ES-I3 (cell line): ENCODE data around the gene CSNK1D.

Source experiments
- H3K36me3 ChIP-seq: 2 replicates; pipeline ENCODE4 v1.6.1; 2013; ENCODE audit warnings: mild to moderate bottlenecking, low read length, control low read depth, moderate library complexity; ENCODE audit not compliant: insufficient read depth
- H3K4me1 ChIP-seq: 2 replicates; pipeline ENCODE4 v1.6.1; 2013; ENCODE audit warnings: mild to moderate bottlenecking, control low read depth, low read length; ENCODE audit not compliant: insufficient read depth
- H3K9ac ChIP-seq: 2 replicates; pipeline ENCODE4 v1.6.1; 2013; ENCODE audit warnings: low read depth, mild to moderate bottlenecking, low read length, moderate library complexity
- H3K9me3 ChIP-seq: 2 replicates; pipeline ENCODE4 v1.6.1; 2013; ENCODE audit warnings: mild to moderate bottlenecking, low read length, moderate library complexity; ENCODE audit not compliant: control insufficient read depth, insufficient read depth

Gene CSNK1D

DNA sequence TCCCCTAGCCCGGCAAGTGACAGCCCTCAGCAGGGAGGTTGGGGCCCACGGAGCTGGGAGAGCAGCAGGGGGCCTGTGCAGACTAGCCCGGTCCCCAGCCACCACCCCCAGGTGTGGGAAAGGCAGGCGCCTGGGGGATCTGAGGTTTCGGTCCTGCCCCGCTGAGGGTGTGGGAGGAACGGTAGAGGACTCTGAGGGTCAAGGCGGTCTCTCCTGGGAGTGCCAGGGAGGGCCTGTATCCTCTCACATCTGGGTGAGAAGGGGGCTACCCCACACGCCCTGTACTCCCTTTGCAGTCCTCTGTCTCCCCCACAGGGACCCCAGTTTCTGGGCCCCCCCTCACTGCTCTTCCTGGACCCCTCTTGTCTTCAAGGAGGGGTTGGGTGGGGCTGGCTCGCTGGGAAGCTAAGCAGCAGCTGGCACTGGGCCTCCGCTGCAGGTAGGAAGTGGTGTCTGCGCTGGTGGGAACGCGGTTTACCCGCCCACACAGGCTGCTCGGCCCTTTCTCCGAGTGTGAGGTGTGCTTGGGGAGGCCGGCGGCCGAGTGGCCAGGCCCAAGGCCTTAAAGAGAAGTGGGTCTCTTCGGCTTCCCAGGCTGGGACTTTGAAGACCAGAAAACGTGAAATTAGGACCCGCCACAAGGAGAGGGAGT, 28.5 kb upstream of the CSNK1D start:
- Histone ChIP-seq H3K9me3 (no peaks in the 10 kb centered on the region), H3K4me1 (peaks cover 6% of the 10 kb centered on the region; the same call in 1 of the 2 replicates), H3K9ac (no peak overlapping the region), H3K36me3 (no peaks in the 10 kb centered on the region)

DNA sequence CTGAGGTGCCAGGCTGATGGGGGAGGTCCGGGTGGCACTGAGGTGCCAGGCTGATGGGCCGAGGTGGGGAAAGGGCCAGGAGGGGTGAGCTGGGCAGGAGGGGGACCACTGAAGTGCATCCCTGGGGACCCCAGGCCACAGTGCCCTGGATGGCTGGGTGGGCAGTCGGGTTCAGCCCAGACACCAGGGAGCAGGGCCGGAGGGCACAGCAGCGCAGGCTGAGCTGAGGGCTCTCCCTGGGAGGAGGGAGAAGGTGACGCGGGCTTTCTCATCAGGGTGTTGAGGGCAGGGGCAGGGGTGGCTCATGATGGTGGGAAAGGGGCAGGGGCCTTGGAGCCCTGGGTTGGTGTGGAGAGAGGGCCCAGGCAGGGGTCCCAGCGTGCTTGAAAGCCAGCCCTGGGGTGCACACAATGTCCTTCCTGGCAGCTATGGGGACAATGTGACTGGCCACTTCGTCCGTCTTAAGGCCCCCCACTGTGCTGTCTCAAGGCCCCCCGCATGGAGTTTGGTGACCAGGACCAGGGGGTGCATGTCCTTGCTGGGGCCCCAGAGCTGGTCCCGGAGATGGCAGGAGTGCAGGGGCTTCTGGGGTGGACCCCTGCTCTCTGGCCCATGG, 27.9 kb upstream of the CSNK1D start:
- H3K4me1 ChIP-seq = peaks cover 6% of the 10 kb centered on the region; the same call in 1 of the 2 replicates
- H3K9ac ChIP-seq = no peak overlapping the region

DNA sequence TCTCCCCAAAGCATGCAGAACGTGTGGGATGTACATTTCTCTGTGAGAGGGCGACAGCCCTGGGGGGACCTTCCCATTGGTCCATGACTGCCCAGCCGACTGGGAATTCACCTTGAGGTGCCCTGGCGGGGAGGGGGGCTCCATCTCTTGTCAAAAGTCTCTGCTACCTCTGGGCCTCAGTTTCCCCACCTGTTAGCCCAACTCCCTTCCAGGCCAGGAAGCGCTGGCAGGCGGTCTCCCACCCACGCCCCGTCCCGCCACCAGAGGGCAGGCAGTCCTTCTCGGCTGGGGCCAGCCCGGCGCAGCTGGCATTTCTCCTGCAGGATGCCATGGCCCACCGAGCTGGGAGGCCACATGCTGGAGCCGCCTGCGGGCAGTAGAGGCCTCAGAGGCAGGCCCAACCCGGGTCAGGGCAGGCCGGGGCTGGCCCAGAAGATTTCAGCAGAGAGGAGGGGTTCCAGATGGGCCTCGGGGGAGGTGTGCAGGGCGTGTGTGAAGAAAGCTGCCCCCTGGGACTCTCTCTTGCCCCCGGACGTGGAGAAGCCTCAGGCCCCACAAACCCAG, 27.3 kb upstream of the CSNK1D start:
- Histone ChIP-seq H3K9ac (no peak overlapping the region), H3K36me3 (no peaks in the 10 kb centered on the region), H3K4me1 (peaks cover 6% of the 10 kb centered on the region; the same call in 1 of the 2 replicates), H3K9me3 (no peaks in the 10 kb centered on the region)

More for the DNA sequence above, 27.9 kb upstream of the CSNK1D start:
- H3K36me3 ChIP-seq = no peaks in the 10 kb centered on the region
- no peaks in the 10 kb centered on the region for H3K9me3 ChIP-seq

DNA sequence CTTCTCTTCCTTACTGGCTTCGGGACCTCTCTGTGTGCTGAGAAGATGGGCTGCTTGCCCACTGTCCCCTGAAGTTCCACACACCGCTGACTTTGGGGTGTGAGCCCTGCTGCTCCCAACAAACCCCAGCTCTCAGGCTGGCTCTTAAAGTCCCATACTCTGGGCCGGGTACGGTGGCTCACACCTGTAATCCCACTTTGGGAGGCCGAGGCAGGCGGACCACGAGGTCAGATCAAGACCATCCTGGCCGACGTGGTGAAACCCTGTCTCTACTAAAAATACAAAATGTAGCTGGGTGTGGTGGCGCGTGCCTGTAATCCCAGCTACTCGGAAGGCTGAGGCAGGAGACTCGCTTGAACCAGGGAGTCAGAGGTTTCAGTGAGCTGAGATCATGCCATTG, 26.7 kb upstream of the CSNK1D start:
- peaks cover 6% of the 10 kb centered on the region; the same call in 1 of the 2 replicates for H3K4me1 ChIP-seq
- no peaks in the 10 kb centered on the region for H3K36me3 ChIP-seq

DNA sequence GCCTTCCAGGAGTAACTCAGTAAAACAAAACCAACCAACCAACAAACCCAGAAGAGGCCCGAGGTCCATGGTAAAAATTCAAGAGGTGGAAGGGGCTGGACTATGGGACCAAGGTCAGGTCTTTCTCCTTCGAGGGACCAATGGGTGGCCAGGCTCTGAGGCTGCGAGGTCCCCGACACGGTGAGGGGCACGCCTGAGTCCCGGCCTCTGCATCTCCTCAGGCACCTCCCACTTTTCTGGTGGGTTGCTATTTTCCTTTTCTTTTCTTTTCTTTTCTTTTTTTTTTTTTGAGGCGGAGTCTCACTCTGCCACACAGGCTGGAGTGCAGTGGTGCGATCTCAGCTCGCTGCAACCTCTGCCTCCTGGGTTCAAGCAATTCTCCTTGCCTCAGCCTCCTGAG, 26.0 kb upstream of the CSNK1D start:
- Histone ChIP-seq H3K4me1 (peaks cover 6% of the 10 kb centered on the region; the same call in 1 of the 2 replicates), H3K9me3 (no peaks in the 10 kb centered on the region), H3K36me3 (no peaks in the 10 kb centered on the region), H3K9ac (no peak overlapping the region)

More for the DNA sequence above, 26.7 kb upstream of the CSNK1D start:
- no peaks in the 10 kb centered on the region for H3K9me3 ChIP-seq
- no peak overlapping the region for H3K9ac ChIP-seq

DNA sequence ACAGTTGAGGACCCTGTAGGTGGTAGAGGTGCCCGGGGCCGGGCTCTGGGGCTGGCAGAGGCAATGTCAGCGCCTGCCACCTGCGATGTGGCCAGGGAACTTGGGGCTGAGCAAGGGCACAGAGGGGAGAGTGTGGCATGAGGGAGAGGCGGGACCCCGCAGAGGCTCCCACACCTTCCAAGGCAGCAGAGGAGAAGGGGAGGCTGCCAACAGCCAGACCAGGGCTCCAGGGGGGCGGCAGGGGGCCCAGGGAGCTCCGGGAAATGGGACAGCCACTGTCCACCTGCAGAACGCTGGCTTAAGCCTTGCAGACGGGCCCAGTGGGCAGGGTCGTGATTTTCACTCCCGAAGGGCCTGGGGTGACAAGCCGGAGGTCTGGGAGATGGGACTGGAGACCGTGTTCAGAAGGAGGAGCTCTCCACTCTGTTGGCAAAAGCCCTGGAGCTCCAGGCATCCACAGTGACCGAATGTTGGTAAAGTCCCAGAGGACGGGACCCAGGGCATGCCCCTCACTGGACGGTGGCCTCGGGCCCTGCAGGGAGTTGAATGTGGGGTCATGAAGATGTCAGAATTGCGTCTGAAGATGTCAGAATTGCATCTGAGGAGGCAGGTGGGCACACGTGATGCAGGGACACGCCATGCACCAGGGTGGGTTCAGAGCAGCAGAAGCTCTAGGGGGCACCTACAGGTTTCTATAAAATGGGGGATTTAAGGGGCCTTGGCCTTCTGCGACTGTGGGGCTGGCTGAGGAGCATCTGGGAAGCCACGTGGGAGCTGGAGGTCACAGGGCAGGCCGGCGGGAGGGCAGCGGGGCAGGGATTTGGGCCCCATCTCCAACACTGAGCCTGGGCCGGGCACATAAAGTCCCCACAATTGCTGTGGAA, 25.3 kb upstream of the CSNK1D start:
- peaks cover 6% of the 10 kb centered on the region; the same call in 1 of the 2 replicates for H3K4me1 ChIP-seq
- no peak overlapping the region for H3K9ac ChIP-seq
- no peaks in the 10 kb centered on the region for H3K9me3 ChIP-seq
- no peaks in the 10 kb centered on the region for H3K36me3 ChIP-seq

DNA sequence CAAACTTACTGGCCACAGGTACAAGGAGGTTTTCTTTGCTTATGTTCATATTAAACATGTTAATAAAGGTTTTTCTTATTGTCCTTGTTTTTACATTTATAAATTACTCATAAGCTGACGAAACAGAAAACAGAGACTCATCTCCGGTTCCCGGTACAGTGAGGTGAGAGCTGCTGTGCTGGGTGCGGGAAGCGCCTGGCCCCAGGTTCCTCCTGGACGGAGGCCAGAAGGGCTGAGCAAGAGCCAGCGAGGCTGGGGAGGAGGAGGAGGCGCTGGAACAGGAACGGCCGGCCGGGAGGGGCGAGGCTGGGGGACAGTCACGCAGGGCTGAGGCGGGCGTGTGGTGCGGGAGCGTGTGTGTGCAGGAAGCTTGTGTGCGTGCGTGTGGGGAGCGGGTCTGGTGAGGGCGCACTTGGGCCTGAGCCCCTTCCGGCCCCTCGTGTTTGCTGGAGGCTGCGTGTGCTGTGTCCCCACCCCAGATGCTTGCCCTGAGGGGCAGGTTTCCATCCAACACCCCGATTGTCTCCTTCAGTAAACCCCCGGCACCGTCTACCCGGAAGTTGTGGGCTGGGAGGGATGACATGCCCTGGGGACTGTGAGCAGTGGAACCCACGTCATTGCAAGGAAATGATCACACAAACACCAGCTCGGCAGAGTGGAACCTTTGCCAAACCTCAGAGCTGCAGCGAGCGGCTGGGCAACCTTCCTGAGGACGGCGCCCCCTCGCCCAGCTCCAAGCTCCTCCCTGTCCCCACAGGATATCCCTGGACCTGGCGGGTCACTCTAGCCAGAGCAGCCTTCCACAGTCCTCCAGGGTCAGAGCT, 24.4 kb upstream of the CSNK1D start:
- no peaks in the 10 kb centered on the region for H3K9me3 ChIP-seq
- no peak overlapping the region for H3K9ac ChIP-seq
- H3K4me1 ChIP-seq = peaks cover 6% of the 10 kb centered on the region; the same call in 1 of the 2 replicates
- H3K36me3 ChIP-seq = no peaks in the 10 kb centered on the region

DNA sequence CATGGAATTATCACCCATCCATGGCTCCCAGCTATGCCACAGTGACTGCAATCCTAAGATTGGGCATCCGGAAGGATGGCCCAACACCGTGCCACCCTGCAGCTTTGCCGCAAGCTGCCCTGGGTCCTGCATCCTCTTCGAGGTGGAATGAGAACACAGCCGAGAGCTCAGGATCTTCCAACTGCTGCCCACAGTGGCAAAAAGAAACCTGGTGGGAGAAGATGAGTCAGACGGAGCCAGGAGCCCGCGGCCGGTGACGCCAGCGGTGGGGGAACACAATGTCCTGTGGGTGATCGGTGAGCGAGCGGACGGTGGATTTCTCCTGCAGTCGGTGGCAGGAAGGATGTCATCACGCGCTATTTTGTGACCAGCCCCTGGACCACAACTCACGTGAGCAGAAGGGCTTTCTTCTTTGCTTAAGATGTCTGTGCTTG, 23.8 kb upstream of the CSNK1D start:
- Histone ChIP-seq H3K9ac (no peak overlapping the region), H3K4me1 (peaks cover 6% of the 10 kb centered on the region; the same call in 1 of the 2 replicates), H3K36me3 (no peaks in the 10 kb centered on the region), H3K9me3 (no peaks in the 10 kb centered on the region)

DNA sequence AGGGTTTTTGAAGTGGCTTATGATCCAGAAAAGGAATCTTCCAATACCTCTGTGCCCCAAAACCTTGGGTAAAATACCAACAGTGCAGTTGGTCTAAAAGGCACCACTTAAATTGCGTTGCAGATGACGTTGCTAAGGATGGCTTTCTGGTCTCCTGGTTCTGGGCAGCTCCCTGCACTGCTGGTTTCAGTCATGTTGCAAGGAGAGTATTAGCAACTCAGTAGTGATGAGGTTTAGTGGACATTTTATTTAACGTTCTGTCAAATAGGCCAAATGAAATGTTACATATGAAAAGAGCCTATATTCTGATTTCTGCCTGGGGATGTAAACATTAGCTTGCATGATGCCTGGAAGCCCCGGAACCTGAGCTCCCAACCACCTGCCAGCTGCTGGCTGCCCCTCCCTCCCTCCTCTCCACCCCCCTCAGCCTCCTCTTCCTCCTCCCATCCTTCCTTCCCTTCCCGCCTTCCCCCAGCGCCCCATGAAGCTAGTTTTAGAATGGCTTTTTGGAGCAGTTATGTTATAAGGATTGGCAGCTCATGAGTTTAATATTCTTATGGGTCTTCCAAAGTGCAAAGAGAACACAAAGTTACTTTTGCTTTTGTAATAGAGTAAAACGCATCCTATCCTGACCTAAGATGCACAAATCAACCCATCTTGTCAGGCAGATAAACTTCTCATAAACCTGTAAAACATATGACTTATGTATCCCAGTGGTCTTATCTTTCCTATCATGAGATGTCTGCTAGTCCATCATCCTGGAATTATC, 23.2 kb upstream of the CSNK1D start:
- Histone ChIP-seq H3K36me3 (no peaks in the 10 kb centered on the region), H3K4me1 (peaks cover 6% of the 10 kb centered on the region; the same call in 1 of the 2 replicates), H3K9me3 (no peaks in the 10 kb centered on the region), H3K9ac (no peak overlapping the region)

DNA sequence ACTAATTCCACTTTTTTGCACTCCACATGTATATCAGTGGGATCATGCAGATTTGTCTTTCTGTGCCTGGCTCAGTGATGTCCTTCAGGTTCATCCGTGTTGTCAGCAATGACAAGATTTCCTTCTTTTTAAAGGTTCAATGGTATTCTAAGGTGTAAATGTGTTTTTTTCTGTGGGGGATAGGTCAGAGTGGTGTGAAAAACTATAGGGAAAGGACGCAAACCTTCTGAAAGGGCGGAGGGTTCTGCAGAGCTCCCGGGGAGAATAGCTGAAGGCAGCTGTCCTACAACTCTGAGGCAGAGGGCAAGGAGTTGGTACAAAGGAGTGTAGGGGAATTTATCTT, 21.9 kb upstream of the CSNK1D start:
- Histone ChIP-seq H3K9me3 (no peaks in the 10 kb centered on the region), H3K4me1 (peaks cover 6% of the 10 kb centered on the region; the same call in 1 of the 2 replicates), H3K9ac (no peak overlapping the region), H3K36me3 (no peaks in the 10 kb centered on the region)

DNA sequence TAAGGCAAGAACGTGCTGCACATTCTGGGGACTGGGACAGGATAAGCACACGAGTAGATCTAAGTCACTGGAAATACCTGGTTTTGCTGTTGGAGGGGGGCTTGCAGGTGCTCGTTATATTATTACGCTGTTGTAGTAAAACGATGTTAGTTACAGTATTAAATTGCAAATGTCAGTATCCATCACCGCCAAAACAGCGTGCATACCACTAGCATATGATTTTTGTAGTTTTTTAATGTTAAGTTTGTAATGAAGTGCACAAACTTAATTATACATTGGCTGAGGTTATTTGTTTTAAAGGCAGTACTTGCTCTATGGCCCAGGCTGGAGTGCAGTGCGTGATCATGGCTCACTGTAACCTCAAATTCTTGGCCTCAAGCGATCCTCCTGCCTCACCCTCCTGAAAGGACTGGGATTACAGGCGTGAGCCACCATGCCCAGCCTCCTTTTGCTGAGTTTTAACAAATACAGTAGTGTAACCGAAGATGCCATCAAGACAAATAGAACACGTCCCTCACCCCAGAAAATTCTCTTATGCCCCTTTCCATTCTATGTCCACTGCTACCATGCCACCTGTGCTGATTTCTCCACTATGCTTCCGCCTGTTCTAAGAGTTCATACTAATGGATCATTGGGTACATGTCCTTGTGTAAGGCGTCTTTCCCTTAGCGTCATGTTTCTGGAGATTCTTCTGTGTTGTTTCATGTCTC, 20.7 kb upstream of the CSNK1D start:
- peak overlapping the region; percentile 69 for H3K9ac ChIP-seq
- H3K9me3 ChIP-seq = no peaks in the 10 kb centered on the region
- H3K4me1 ChIP-seq = peaks cover 9% of the 10 kb centered on the region; the same call in 1 of the 2 replicates
- H3K36me3 ChIP-seq = no peaks in the 10 kb centered on the region

DNA sequence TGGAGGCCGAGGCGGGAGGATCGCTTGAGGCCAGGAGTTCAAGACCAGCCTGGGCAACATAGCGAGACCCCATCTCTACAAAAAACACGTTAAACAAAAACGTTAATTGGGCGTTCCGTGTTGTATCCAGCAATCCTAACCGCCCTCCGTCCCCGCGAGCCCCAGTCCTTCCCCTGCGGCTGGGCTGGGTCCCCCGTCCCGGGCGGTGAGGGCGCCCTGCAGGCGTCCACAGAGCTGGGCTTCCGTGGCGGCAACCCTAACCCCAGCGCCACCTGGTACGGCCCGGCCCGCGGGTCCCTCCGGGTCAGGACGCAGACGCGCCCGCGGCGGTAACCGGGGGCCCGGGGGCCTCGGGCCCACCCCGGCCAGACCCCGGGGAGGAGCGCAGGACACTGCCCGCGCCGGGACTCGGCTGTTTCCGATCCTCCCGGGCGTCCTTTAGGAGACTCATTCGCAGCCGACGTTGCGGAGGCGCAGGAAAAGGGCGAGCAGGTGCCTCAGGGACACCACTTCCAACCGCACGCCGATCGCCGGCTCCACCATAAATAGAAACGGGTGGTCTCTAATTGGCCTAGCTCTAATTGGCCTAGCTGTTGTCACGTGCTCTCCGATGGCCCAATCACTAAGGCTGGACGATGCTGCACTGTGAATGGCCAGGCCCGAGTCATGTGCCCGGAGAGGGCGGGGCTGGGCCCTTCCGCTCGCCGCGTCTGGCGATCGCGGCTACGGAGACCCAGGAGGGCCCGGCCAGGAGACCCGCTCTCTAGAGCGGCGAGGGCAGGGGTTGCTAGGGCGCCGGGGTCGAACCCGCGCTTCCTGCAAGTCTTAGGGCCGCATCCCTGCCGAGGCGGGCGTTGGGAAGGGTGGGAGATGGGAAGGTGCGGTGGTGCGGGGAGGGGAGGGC, 19.0 kb upstream of the CSNK1D start:
- H3K9me3 ChIP-seq = no peaks in the 10 kb centered on the region
- H3K9ac ChIP-seq = peak overlapping the region; percentile 80
- H3K36me3 ChIP-seq = no peaks in the 10 kb centered on the region
- 0 out of 2 replicates have a peak, but pooled peaks cover 4% of the 10 kb centered on the region for H3K4me1 ChIP-seq
